PC-3 (cell line): Measurements from ENCODE around the gene CXorf49. TPM values are rescaled to one million over a fixed set of nuclear protein-coding genes. Genes with fewer than 3 reads are reported as not detected.
"Not testable (repeated sequence)": the region's sequence is repeated elsewhere in the genome, so short reads cannot be mapped to it uniquely, and the experiment has no call there.

Source experiments
- ATAC-seq: fragments of 200-7000 bp; cut with Tn5 transposase; 2 replicates; pipeline ENCODE4 v1.9.1; 2020; ENCODE audit warnings: mild to moderate bottlenecking, moderate library complexity
- Bru-seq: library from RNA; stranded (reverse); fragments of 400-500 nt; gene quantifications from one replicate; lab custom pipeline; 2021; lab: Mats Ljungman, UMichigan
- BruChase-seq, 2 experiments: library from RNA; stranded (reverse); fragments of 400-500 nt; gene quantifications; one replicate each; lab custom pipeline; 2021; lab: Mats Ljungman, UMichigan
- BruUV-seq: library from RNA; stranded (reverse); fragments of 400-500 nt; replicated peaks from 2 replicates; lab custom pipeline; 2021; lab: Mats Ljungman, UMichigan
- CTCF ChIA-PET: fragments of 300-600 bp; sonication (Branson Sonifier 250); formaldehyde crosslinking; loops from one replicate; lab custom pipeline; 2022; ENCODE audit warnings: antibody characterized with exemption; lab: Charles Lee
- POLR2A ChIA-PET: fragments of 300-600 bp; sonication (Branson Sonifier 250); formaldehyde crosslinking; loops from one replicate; lab custom pipeline; 2022; ENCODE audit warnings: antibody characterized with exemption; ENCODE audit not compliant: unreplicated experiment; lab: Charles Lee
- DNase-seq: peaks from one replicate; pipeline ENCODE4 v3.0.0-alpha.2; 2015
- H2AFZ ChIP-seq: fragments of 300-600 bp; sonication (generic); 2 replicates; pipeline ENCODE4 v1.6.0; 2016; ENCODE audit warnings: antibody characterized with exemption, low read length
- H3F3A ChIP-seq: fragments of 300-600 bp; sonication (generic); one replicate; pipeline ENCODE4 v1.6.0; 2017; ENCODE audit warnings: antibody characterized with exemption, low read length, control low read depth, mild to moderate bottlenecking; ENCODE audit not compliant: unreplicated experiment
- H3K27ac ChIP-seq: fragments of 300-600 bp; sonication (generic); 2 replicates; pipeline ENCODE4 v1.5.1; 2016; ENCODE audit warnings: mild to moderate bottlenecking, low read length
- H3K27me3 ChIP-seq: fragments of 300-600 bp; sonication (generic); 2 replicates; pipeline ENCODE4 v1.6.1; 2016; ENCODE audit warnings: low read length, mixed read lengths
- H3K36me3 ChIP-seq: fragments of 300-600 bp; sonication (generic); 2 replicates; pipeline ENCODE4 v1.6.1; 2016; ENCODE audit warnings: low read depth, mixed run types, low read length, mixed read lengths
- H3K4me1 ChIP-seq: fragments of 300-600 bp; sonication (generic); 2 replicates; pipeline ENCODE4 v1.5.1; 2016; ENCODE audit warnings: low read length; ENCODE audit not compliant: insufficient read depth
- H3K4me2 ChIP-seq: fragments of 300-600 bp; sonication (generic); 2 replicates; pipeline ENCODE4 v1.6.0; 2016; ENCODE audit warnings: low read length
- H3K4me3 ChIP-seq: fragments of 300-600 bp; sonication (generic); 2 replicates; pipeline ENCODE4 v1.5.1; 2016; ENCODE audit warnings: mild to moderate bottlenecking, low read length, mixed read lengths
- H3K79me2 ChIP-seq: fragments of 300-600 bp; sonication (generic); 2 replicates; pipeline ENCODE4 v1.6.1; 2017; ENCODE audit warnings: low read length, mixed read lengths
- H3K9ac ChIP-seq: fragments of 300-600 bp; sonication (generic); 2 replicates; pipeline ENCODE4 v1.6.0; 2016; ENCODE audit warnings: mild to moderate bottlenecking, low read length
- H3K9me2 ChIP-seq: fragments of 300-600 bp; sonication (generic); replicated peaks from 2 replicates; pipeline ENCODE4 v1.6.1; 2016; ENCODE audit warnings: mixed run types, low read length, mixed read lengths
- H3K9me3 ChIP-seq: fragments of 300-600 bp; sonication (generic); 2 replicates; pipeline ENCODE4 v1.6.1; 2016; ENCODE audit warnings: low read length, mixed read lengths
- H4K20me1 ChIP-seq: fragments of 300-600 bp; sonication (generic); 2 replicates; pipeline ENCODE4 v1.6.1; 2016; ENCODE audit warnings: low read length, mixed read lengths
- intact Hi-C: fragments of 100-400 bp; cut with micrococcal nuclease; formaldehyde crosslinking; loops from 2 replicates; pipeline ENCODE4 v1.9.0; 2023
- long read RNA-seq: library from polyadenylated mRNA; unstranded; transcript quantifications from one replicate; pipeline ENCODE4 v2.0.0, GENCODE V29; 2021; ENCODE audit not compliant: unreplicated experiment
- total RNA-seq: library from RNA; depleted of rRNA; stranded (reverse); fragments of >200 nt; gene quantifications from 2 replicates; pipeline ENCODE4 v1.2.3, GENCODE V29; 2014; rRNA removed

The CXorf49 gene
- total RNA-seq = not detected in 2 replicates
- Bru-seq, nascent RNA = not detected
- BruChase-seq, experiment 1, labeled RNA remaining after a 6-hour chase = not detected
- BruChase-seq, experiment 2, labeled RNA remaining after a 2-hour chase = not detected
- long read RNA-seq = 0 reads

DNA sequence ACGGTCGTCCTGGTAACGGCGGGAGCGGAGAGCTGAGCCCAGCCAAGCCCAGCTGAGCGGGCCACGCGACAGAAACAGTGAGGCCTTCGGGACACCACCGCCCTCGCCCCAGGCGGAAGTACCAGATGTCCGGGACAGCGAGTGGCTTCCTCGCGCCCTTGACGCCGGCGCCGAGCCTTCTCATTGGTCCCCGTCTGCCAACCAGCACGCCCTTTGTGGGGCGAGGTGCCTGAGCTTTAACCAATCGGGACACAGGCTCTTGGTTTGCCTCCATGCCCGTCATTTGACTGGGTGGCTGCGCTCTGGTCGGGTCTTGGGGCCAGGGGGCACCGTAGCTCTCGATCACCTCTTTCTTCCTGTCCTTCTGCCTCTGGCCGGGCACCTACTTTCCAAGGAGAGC is at the start of gene CXorf49:
Gene CXorf49 (minus strand): TSS at position 101 of the 400 bp plus-strand sequence. CDS start 134 bp downstream, outside the sequence.
- CTCF ChIA-PET, H3K27ac ChIP-seq, H4K20me1 ChIP-seq, H3K4me1 ChIP-seq, H3K36me3 ChIP-seq, H3K4me2 ChIP-seq, H3K4me3 ChIP-seq, DNase-seq, intact Hi-C loops, H2AFZ ChIP-seq, ATAC-seq, H3F3A ChIP-seq, POLR2A ChIA-PET, H3K9ac ChIP-seq, H3K79me2 ChIP-seq, BruUV-seq, H3K9me2 ChIP-seq, H3K27me3 ChIP-seq, H3K9me3 ChIP-seq: not testable (repeated sequence)

DNA sequence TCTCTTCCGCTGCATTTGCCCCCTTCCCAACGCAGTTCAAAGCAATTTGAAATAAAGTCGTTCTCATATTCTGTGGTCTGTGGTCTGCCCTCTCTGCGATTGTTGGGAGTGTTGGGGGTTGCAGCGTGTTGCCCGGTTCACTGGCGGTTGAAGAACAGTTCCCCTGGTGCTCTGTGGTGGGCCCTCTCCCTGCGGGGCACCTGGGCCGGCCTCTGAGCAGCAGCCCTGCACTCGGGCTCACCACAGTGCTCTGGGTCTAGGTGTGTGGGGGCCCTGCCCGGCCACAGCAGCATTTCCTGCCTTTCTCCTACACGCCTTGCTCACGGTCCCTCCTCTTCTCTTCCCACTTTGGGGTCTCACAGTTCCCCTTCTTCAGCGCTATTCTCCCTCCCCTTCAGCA is 49.0 kb upstream of the CXorf49 start:
- H3K9ac ChIP-seq, ATAC-seq, BruUV-seq, H3K9me2 ChIP-seq, H3K4me2 ChIP-seq, H4K20me1 ChIP-seq, intact Hi-C loops, DNase-seq, POLR2A ChIA-PET, H3K79me2 ChIP-seq, H3K4me3 ChIP-seq, H3K9me3 ChIP-seq, H2AFZ ChIP-seq, H3K36me3 ChIP-seq, CTCF ChIA-PET, H3K27me3 ChIP-seq, H3F3A ChIP-seq, H3K27ac ChIP-seq, H3K4me1 ChIP-seq: not testable (repeated sequence)

DNA sequence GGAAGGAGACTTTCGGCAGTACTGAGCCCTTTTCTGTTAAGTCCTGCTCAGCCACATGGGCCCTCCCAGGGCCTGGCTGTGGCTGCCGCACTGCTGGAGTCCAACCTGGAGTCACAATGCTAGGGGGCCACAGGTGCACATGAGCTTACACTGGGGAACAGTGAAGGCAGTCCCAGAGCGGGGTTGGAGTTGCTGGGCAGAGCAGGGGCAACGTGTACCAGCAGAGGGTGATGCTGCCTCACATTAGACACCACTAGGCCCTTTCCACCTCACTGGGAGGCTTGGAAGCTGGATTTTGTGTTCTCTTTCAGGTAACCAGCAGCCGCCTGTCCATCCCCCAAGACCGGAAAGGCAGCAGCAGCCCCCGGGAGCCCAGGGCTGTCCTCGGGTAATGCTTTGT is 47.5 kb upstream of the CXorf49 start:
- intact Hi-C loops, DNase-seq: not testable (repeated sequence)
- peak; percentile 50 for ATAC-seq

DNA sequence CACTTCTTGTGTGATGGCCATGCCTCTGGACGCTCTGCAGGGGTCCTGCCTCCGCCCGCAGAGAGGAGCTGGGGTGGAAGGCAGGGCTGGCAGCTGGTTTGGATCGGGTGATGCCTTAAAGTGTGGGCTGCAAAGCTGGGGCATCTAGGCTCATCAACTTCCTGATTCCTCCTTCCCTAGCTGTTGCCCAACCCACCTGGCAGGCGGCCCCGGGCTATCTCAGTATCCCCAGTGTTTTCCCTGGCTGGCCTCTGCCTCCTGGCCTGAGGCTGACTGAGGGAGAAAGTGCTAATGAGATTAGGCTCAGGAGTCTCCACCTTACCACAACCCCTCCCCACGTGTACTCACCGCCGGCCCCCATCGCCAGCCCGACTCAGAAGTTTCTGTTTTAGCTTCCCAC is 46.7 kb upstream of the CXorf49 start:
- H3K4me2 ChIP-seq, H3K4me1 ChIP-seq, BruUV-seq, CTCF ChIA-PET, H3F3A ChIP-seq, H3K9me2 ChIP-seq, H4K20me1 ChIP-seq, H3K36me3 ChIP-seq, H3K79me2 ChIP-seq, intact Hi-C loops, ATAC-seq, H3K9ac ChIP-seq, H3K4me3 ChIP-seq, H3K27me3 ChIP-seq, H3K9me3 ChIP-seq, H3K27ac ChIP-seq, H2AFZ ChIP-seq, DNase-seq, POLR2A ChIA-PET: not testable (repeated sequence)

More for the DNA sequence above, 47.5 kb upstream of the CXorf49 start:
- BruUV-seq, H3K4me1 ChIP-seq, H3K9ac ChIP-seq, H3K9me3 ChIP-seq, H3F3A ChIP-seq, POLR2A ChIA-PET, H4K20me1 ChIP-seq, H3K27me3 ChIP-seq, H3K4me2 ChIP-seq, CTCF ChIA-PET, H3K36me3 ChIP-seq, H3K4me3 ChIP-seq, H3K79me2 ChIP-seq, H3K27ac ChIP-seq, H2AFZ ChIP-seq, H3K9me2 ChIP-seq: not testable (repeated sequence)

DNA sequence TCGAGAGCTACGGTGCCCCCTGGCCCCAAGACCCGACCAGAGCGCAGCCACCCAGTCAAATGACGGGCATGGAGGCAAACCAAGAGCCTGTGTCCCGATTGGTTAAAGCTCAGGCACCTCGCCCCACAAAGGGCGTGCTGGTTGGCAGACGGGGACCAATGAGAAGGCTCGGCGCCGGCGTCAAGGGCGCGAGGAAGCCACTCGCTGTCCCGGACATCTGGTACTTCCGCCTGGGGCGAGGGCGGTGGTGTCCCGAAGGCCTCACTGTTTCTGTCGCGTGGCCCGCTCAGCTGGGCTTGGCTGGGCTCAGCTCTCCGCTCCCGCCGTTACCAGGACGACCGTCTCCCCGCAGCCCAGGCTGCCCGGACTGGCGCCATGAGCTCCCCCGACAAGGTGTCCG is 45.0 kb upstream of the CXorf49 start, which contains the start of gene CXorf49B:
Gene CXorf49B (plus strand): TSS at position 301 of the 400 bp plus-strand sequence. CDS start 75 bp downstream, at position 376.
- CTCF ChIA-PET, H2AFZ ChIP-seq, H3K4me2 ChIP-seq, intact Hi-C loops, H3K79me2 ChIP-seq, H3K27ac ChIP-seq, H3K36me3 ChIP-seq, POLR2A ChIA-PET, H3K4me3 ChIP-seq, DNase-seq, H3K9ac ChIP-seq, H4K20me1 ChIP-seq, H3K27me3 ChIP-seq, H3K9me2 ChIP-seq, H3K9me3 ChIP-seq, ATAC-seq, BruUV-seq, H3F3A ChIP-seq, H3K4me1 ChIP-seq: not testable (repeated sequence)

DNA sequence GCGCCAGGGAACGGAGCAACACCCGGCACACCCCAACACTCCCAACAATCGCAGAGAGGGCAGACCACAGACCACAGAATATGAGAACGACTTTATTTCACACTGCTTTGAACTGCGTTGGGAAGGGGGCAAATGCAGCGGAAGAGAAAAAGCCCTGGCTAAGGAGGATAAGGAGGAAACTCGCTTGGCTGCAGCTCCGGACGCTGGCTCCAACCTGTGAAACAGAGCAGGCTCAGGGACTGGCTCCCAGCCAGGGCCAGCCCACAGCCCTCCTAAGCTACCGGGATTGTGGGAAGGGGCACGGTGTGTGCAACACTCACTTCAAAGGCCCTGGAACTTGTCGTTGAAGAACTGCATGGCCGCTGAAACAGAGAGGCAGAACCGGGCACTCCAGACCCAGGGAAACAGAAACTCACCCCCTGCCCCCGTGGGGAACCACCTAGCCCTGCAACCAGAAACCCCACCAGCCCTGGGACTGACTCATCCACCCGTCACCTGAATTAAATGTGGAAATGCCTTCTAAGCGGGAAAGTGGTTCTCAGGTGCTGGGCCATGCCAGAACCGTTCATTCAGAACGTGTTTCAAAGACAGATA is 42.7 kb upstream of the CXorf49 start:
- H3K27ac ChIP-seq, POLR2A ChIA-PET, H3K4me3 ChIP-seq, H3K9ac ChIP-seq, H3K9me2 ChIP-seq, CTCF ChIA-PET, H3F3A ChIP-seq, H3K4me1 ChIP-seq, H3K79me2 ChIP-seq, H3K27me3 ChIP-seq, H2AFZ ChIP-seq, DNase-seq, H3K9me3 ChIP-seq, H4K20me1 ChIP-seq, intact Hi-C loops, H3K36me3 ChIP-seq, H3K4me2 ChIP-seq, BruUV-seq: not testable (repeated sequence)
- peak; percentile 53 for ATAC-seq
